OCI-LY7 (cell line): ENCODE data around the gene ENTPD1.

Source experiments
- CTCF ChIP-seq: fragments of 200-600 bp; sonication (generic); conservative IDR thresholded peaks from 2 replicates; pipeline ENCODE4 v1.5.1; 2014; ENCODE audit warnings: mild to moderate bottlenecking, antibody characterized with exemption, low read length, moderate library complexity, mixed read lengths
- EZH2phosphoT487 ChIP-seq: fragments of 200-600 bp; sonication (generic); IDR thresholded peaks from 2 replicates; pipeline ENCODE4 v1.6.1; 2018; ENCODE audit warnings: low read depth, borderline replicate concordance, mild to moderate bottlenecking, mixed run types, antibody characterized with exemption, low read length, moderate library complexity, mixed read lengths

- TF ChIP-seq CTCF (no peak), EZH2phosphoT487 (no peak)
These were observed 39.6 kb downstream of the ENTPD1 start for GRCh38 chr10:95795602-95796001.
